ENCODE measurements around the gene NUBP1.
"Not testable (repeated sequence)": the region's sequence is repeated elsewhere in the genome, so short reads cannot be mapped to it uniquely, and the experiment has no call there.

The NUBP1 gene

GRCh38 chr16:10743610-10744369 is at the start of gene NUBP1:
NUBP1 (plus strand) TSS chr16:10743842; CDS start chr16:10743864, 22 bp downstream.
- peak; percentile 98 to 99 (median 99) for DNase-seq (ENCODE audit: low read depth in 2 of 3, low spot score in 2 of 3)

- no peak for DNase-seq (ENCODE audit: low read depth in 2 of 3, low spot score in 2 of 3)
Measured at GRCh38 chr16:10693889-10694288, 49.8 kb upstream of the NUBP1 start.

- DNase-seq (ENCODE audit: low read depth in 2 of 3, low spot score in 2 of 3), result no peak
Measured at GRCh38 chr16:10694306-10694705, 49.3 kb upstream of the NUBP1 start.

- DNase-seq (ENCODE audit: low read depth in 2 of 3, low spot score in 2 of 3), result no peak
Measured at GRCh38 chr16:10694830-10695229, 48.8 kb upstream of the NUBP1 start, which contains the start of gene TEKT5. TEKT5 (minus strand) TSS chr16:10694930; CDS start chr16:10694873, 57 bp downstream.

- no peak for DNase-seq (ENCODE audit: low read depth in 2 of 3, low spot score in 2 of 3)
Measured at GRCh38 chr16:10699756-10700155, 43.9 kb upstream of the NUBP1 start.

GRCh38 chr16:10708969-10709368 is 34.7 kb upstream of the NUBP1 start:
- no peak for DNase-seq (ENCODE audit: low read depth in 2 of 3, low spot score in 2 of 3)

GRCh38 chr16:10728003-10728887 is 15.4 kb upstream of the NUBP1 start:
- DNase-seq (ENCODE audit: low read depth in 2 of 3, low spot score in 2 of 3), result no peak

GRCh38 chr16:10729104-10730048 is 14.3 kb upstream of the NUBP1 start:
- no peak for DNase-seq (ENCODE audit: low read depth in 2 of 3, low spot score in 2 of 3)

- no peak for DNase-seq (ENCODE audit: low read depth in 2 of 3, low spot score in 2 of 3)
Measured at GRCh38 chr16:10731790-10732189, 11.9 kb upstream of the NUBP1 start.

- DNase-seq (ENCODE audit: low read depth in 2 of 3, low spot score in 2 of 3), result peak; percentile 33 to 44 (median 40)
Measured at GRCh38 chr16:10737068-10737625, 6.5 kb upstream of the NUBP1 start.

GRCh38 chr16:10738231-10739077 is 5.2 kb upstream of the NUBP1 start:
- peak in 1 of 3 experiments; percentile 30 for DNase-seq (ENCODE audit: low read depth in 2 of 3, low spot score in 2 of 3)

- DNase-seq (ENCODE audit: low read depth in 2 of 3, low spot score in 2 of 3), result no peak
Measured at GRCh38 chr16:10740000-10740844, 3.4 kb upstream of the NUBP1 start.

GRCh38 chr16:10740845-10741208 is 2.8 kb upstream of the NUBP1 start:
- no peak for DNase-seq (ENCODE audit: low read depth in 2 of 3, low spot score in 2 of 3)

GRCh38 chr16:10741249-10741648 is 2.4 kb upstream of the NUBP1 start:
- not testable (repeated sequence) for DNase-seq (ENCODE audit: low read depth in 2 of 3, low spot score in 2 of 3)

- no peak for DNase-seq (ENCODE audit: low read depth in 2 of 3, low spot score in 2 of 3)
Measured at GRCh38 chr16:10741844-10742243, 1.8 kb upstream of the NUBP1 start.

- no peak for DNase-seq (ENCODE audit: low read depth in 2 of 3, low spot score in 2 of 3)
Measured at GRCh38 chr16:10743227-10743609, 424 bp upstream of the NUBP1 start.

GRCh38 chr16:10744370-10745030 is 858 bp downstream of the NUBP1 start:
- no peak for DNase-seq (ENCODE audit: low read depth in 2 of 3, low spot score in 2 of 3)

- no peak for DNase-seq (ENCODE audit: low read depth in 2 of 3, low spot score in 2 of 3)
Measured at GRCh38 chr16:10745841-10746240, 2.2 kb downstream of the NUBP1 start.
